ENCODE measurements around the gene OSGEP. TPM values are rescaled to one million over a fixed set of nuclear protein-coding genes. Genes with fewer than 3 reads are reported as not detected.

Gene OSGEP
- total and polyA plus RNA-seq, 2 experiments from 2014 or later: 29.0 to 59.5 TPM

- no peak for TF ChIP-seq ETS1 (IDR thresholded peaks at IDR 0.05)
Observed at GRCh38 chr14:20428802-20429201, 25.8 kb downstream of the OSGEP start (continued).

GRCh38 chr14:20428010-20428365 is 26.6 kb downstream of the OSGEP start:
- DNase-seq (ENCODE audit: low spot score): no peak
- TF ChIP-seq EZH2 (IDR thresholded peaks at IDR 0.05; ENCODE audit: low read depth, unreplicated experiment): no peak
- no peak for TF ChIP-seq ETS1 (IDR thresholded peaks at IDR 0.05)
- no peak for TF ChIP-seq POLR2AphosphoS5 (IDR thresholded peaks at IDR 0.05; ENCODE audit: low read depth)
- no peak for TF ChIP-seq CTCF (conservative IDR thresholded peaks at IDR 0.05; ENCODE audit: low read depth in 2 of 2)
- TF ChIP-seq NANOG (IDR thresholded peaks at IDR 0.05; ENCODE audit: borderline replicate concordance): no peak
- no peak for TF ChIP-seq STAT1 (IDR thresholded peaks at IDR 0.05; ENCODE audit: unreplicated experiment)
- no peak for TF ChIP-seq EZH2phosphoT487 (IDR thresholded peaks at IDR 0.05; ENCODE audit: unreplicated experiment)
- TF ChIP-seq JUNB (IDR thresholded peaks at IDR 0.05; ENCODE audit: unreplicated experiment): no peak
- TF ChIP-seq REST (IDR thresholded peaks at IDR 0.05; ENCODE audit: unreplicated experiment): no peak
- TF ChIP-seq ZNF462 (CRISPR knock-in tag; IDR thresholded peaks at IDR 0.05): no peak
- TF ChIP-seq ZNF114 (CRISPR knock-in tag; IDR thresholded peaks at IDR 0.05): no peak
- TF ChIP-seq ZNF331 (CRISPR knock-in tag; IDR thresholded peaks at IDR 0.05; ENCODE audit: low read depth): no peak

More at GRCh38 chr14:20428010-20428365, 26.6 kb downstream of the OSGEP start:
- Histone ChIP-seq H4K20me1 (replicated peaks; ENCODE audit: insufficient read depth) (no peaks in the 10 kb centered on the region), H3F3A (replicated peaks; ENCODE audit: low read depth) (no peaks in the 10 kb centered on the region), H3K27me3 (ENCODE audit: insufficient read depth) (no peaks in the 10 kb centered on the region), H3K36me3 (ENCODE audit: insufficient read depth) (no peaks in the 10 kb centered on the region), H3K27ac (ENCODE audit: low read depth) (no peak overlapping the region), H3K4me3 (no peak overlapping the region), H3K4me2 (no peak overlapping the region), H2AFZ (peak overlapping the region; percentile 95), H3K9me2 (ENCODE audit: insufficient read depth) (peaks cover 6% of the 10 kb centered on the region; the same call in 1 of the 2 replicates), H3K4me1 (ENCODE audit: insufficient read depth) (peaks cover 10% of the 10 kb centered on the region), H3K79me2 (replicated peaks; ENCODE audit: insufficient read depth) (no peaks in the 10 kb centered on the region)
- Mint-ChIP-seq H3K4me3 (no peak overlapping the region), H3K27ac (no peak overlapping the region), H3K36me3 (ENCODE audit: low read depth) (no peaks in the 10 kb centered on the region), H3K9me3 (no peaks in the 10 kb centered on the region), H3K27me3 (ENCODE audit: insufficient read depth, low read depth, poor library complexity) (peaks cover 8% of the 10 kb centered on the region), H3K4me1 (peaks cover 10% of the 10 kb centered on the region; the same call in 2 of the 3 replicates)
- no peak for ATAC-seq

All from GM23338 (cell line).